Keratinocyte (primary cell): ENCODE measurements around the gene SNTG2. TPM values are rescaled to one million over a fixed set of nuclear protein-coding genes. Genes with fewer than 3 reads are reported as not detected.
"Not testable (repeated sequence)": the region's sequence is repeated elsewhere in the genome, so short reads cannot be mapped to it uniquely, and the experiment has no call there.

Experiments
- DNase-seq: peaks from one replicate; pipeline ENCODE4 v3.0.0-alpha.2; 2011; ENCODE audit warnings: low read depth, missing footprints, low spot score
- FAIRE-seq: peaks from 2 replicates; lab custom pipeline; 2011; peaks lifted over from hg19 to GRCh38; lab: Jason Lieb, UNC
- H2AFZ ChIP-seq: 2 replicates; pipeline ENCODE4 v1.6.0; 2012; ENCODE audit warnings: low read length, control low read depth, inconsistent platforms; ENCODE audit not compliant: control insufficient read depth
- H3K27ac ChIP-seq: 2 replicates; pipeline ENCODE4 v1.5.1; 2011; ENCODE audit warnings: low read length; ENCODE audit not compliant: control insufficient read depth, insufficient read depth
- H3K27me3 ChIP-seq: 3 replicates; pipeline ENCODE4 v1.6.0; 2011; ENCODE audit warnings: low read length; ENCODE audit not compliant: control insufficient read depth, insufficient read depth; ENCODE audit errors: extremely low read depth
- H3K36me3 ChIP-seq, 2 experiments: 2 replicates in 1 of 2; 3 replicates in 1 of 2; pipeline ENCODE4 v1.5.1; 2011; ENCODE audit warnings: low read length in 2 of 2, mild to moderate bottlenecking in 1 of 2; ENCODE audit not compliant: control insufficient read depth in 2 of 2, insufficient read depth in 2 of 2; ENCODE audit errors: extremely low read depth in 1 of 2
- H3K4me1 ChIP-seq: 3 replicates; pipeline ENCODE4 v1.5.1; 2011; ENCODE audit warnings: low read length; ENCODE audit not compliant: control insufficient read depth, insufficient read depth; ENCODE audit errors: extremely low read depth
- H3K4me2 ChIP-seq: 3 replicates; pipeline ENCODE4 v1.6.0; 2011; ENCODE audit warnings: low read depth, low read length; ENCODE audit not compliant: control insufficient read depth, insufficient read depth; ENCODE audit errors: extremely low read depth
- H3K4me3 ChIP-seq, 3 experiments: fragments of 200-600 bp in 1 of 3; sonication (generic) in 1 of 3; 2 replicates in 2 of 3; 3 replicates in 1 of 3; pipeline ENCODE4 v1.5.1; 2011 to 2016; ENCODE audit warnings: low read length in 3 of 3, mild to moderate bottlenecking in 3 of 3, control low read depth in 2 of 3, inconsistent platforms in 1 of 3, low read depth in 1 of 3, mixed read lengths in 1 of 3, mixed run types in 1 of 3, moderate library complexity in 1 of 3; ENCODE audit not compliant: control insufficient read depth in 2 of 3, insufficient read depth in 2 of 3; ENCODE audit errors: extremely low read depth in 1 of 3
- H3K79me2 ChIP-seq: 2 replicates; pipeline ENCODE4 v1.6.0; 2012; ENCODE audit warnings: low read length; ENCODE audit not compliant: control insufficient read depth, insufficient read depth
- H3K9ac ChIP-seq: 3 replicates; pipeline ENCODE4 v1.6.0; 2011; ENCODE audit warnings: low read length; ENCODE audit not compliant: control insufficient read depth, insufficient read depth; ENCODE audit errors: extremely low read depth
- H3K9me1 ChIP-seq: 3 replicates; pipeline ENCODE4 v1.6.0; 2011; ENCODE audit warnings: low read length; ENCODE audit not compliant: control insufficient read depth, insufficient read depth; ENCODE audit errors: extremely low read depth
- H3K9me3 ChIP-seq: 2 replicates; pipeline ENCODE4 v1.5.1; 2012; ENCODE audit warnings: low read depth, low read length; ENCODE audit not compliant: control insufficient read depth
- H4K20me1 ChIP-seq: 3 replicates; pipeline ENCODE4 v1.6.0; 2011; ENCODE audit warnings: low read length; ENCODE audit not compliant: control insufficient read depth, insufficient read depth; ENCODE audit errors: extremely low read depth
- EZH2 ChIP-seq: IDR thresholded peaks from one replicate; pipeline ENCODE4 v1.6.1; 2012; ENCODE audit warnings: inconsistent platforms, mild to moderate bottlenecking, low read length, moderate library complexity
- dilution Hi-C: fragments of 300-500 bp; cut with MboI; formaldehyde crosslinking; loops from one replicate; pipeline ENCODE4 v1.7.0; 2020; ENCODE audit warnings: low sequenced_read_pairs; ENCODE audit not compliant: extremely low pct_ligation_motif_present
- polyA plus RNA-seq, 5 experiments: library from polyadenylated mRNA; depleted of rRNA in 3 of 5; stranded (reverse) in 3 of 5; stranded (forward) in 1 of 5; unstranded in 1 of 5; fragments of >200 nt; gene quantifications; 1 replicate in 1 of 5; 2 replicates in 3 of 5; 3 replicates in 1 of 5; pipeline versions ENCODE4 v1.2.1 to v1.2.3, GENCODE V29; 2011 to 2012; ENCODE audit warnings: missing spikeins in 2 of 5, low read depth in 1 of 5, low replicate concordance in 1 of 5
- TF ChIP-seq, protein P1 (sequence below), 3 experiments: IDR thresholded peaks in 1 of 3; conservative IDR thresholded peaks in 1 of 3; optimal IDR thresholded peaks in 1 of 3; 2 replicates in 2 of 3; 3 replicates in 1 of 3; pipeline versions ENCODE3 to v1.5.1; 2011; ENCODE audit warnings: low read length in 3 of 3, mild to moderate bottlenecking in 3 of 3, moderate library complexity in 2 of 3, control low read depth in 1 of 3, inconsistent platforms in 1 of 3; ENCODE audit not compliant: insufficient read depth in 2 of 3; ENCODE audit errors: extremely low read depth in 1 of 3

Gene SNTG2
- polyA plus RNA-seq, 1 donor (not counting 4 experiments of a cell fraction or from before 2014, with no cell fraction given) = not detected

DNA sequence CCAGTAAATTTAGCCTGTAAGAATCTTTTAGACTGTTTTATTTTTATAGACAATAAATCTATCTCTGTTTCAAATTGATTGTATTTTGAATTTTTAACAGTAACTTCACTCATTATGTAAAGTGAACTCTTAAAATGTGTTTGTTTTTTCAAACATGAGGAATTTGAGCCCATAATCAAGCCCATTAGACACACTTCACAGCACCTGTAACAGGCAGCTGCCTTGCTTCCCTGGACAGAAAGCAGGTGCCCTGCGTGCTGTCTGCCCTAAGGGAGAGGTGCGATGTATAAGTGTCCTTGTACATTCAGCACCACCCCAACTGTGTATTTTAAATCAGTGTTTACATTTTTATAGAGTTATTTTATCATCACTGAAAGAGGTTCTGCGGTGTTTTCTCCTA is 276.1 kb downstream of the SNTG2 start:
- Histone ChIP-seq H3K4me2 (no peak overlapping the region), H3K9me1 (no peaks in the 10 kb centered on the region), H4K20me1 (no peaks in the 10 kb centered on the region), H3K27ac (no peak overlapping the region), H3K9ac (no peak overlapping the region), H3K4me3 (no peak overlapping the region), H3K79me2 (no peaks in the 10 kb centered on the region), H2AFZ (no peak overlapping the region), H3K27me3 (no peaks in the 10 kb centered on the region), H3K4me1 (no peaks in the 10 kb centered on the region), H3K36me3 (no peaks in the 10 kb centered on the region), H3K9me3 (peaks cover 8% of the 10 kb centered on the region)
- dilution Hi-C loops = no loop called here
- DNase-seq = no peak
- no peak for FAIRE-seq
- TF ChIP-seq, protein P1, sequence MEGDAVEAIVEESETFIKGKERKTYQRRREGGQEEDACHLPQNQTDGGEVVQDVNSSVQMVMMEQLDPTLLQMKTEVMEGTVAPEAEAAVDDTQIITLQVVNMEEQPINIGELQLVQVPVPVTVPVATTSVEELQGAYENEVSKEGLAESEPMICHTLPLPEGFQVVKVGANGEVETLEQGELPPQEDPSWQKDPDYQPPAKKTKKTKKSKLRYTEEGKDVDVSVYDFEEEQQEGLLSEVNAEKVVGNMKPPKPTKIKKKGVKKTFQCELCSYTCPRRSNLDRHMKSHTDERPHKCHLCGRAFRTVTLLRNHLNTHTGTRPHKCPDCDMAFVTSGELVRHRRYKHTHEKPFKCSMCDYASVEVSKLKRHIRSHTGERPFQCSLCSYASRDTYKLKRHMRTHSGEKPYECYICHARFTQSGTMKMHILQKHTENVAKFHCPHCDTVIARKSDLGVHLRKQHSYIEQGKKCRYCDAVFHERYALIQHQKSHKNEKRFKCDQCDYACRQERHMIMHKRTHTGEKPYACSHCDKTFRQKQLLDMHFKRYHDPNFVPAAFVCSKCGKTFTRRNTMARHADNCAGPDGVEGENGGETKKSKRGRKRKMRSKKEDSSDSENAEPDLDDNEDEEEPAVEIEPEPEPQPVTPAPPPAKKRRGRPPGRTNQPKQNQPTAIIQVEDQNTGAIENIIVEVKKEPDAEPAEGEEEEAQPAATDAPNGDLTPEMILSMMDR (optimal IDR thresholded peaks at IDR 0.05 in 1 of 3, IDR thresholded peaks at IDR 0.05 in 1 of 3, conservative IDR thresholded peaks at IDR 0.05 in 1 of 3; ENCODE audit: extremely low read depth in 1 of 3, insufficient read depth in 2 of 3, low read length in 3 of 3) = no peak
- TF ChIP-seq EZH2 = no peak

GRCh38 chr2:1227274-1227900 is 276.7 kb downstream of the SNTG2 start:
- dilution Hi-C loops = no loop called here
- H3K79me2 ChIP-seq = no peaks in the 10 kb centered on the region
- DNase-seq = no peak
- H4K20me1 ChIP-seq = no peaks in the 10 kb centered on the region
- no peak overlapping the region for H3K4me3 ChIP-seq
- H2AFZ ChIP-seq = no peak overlapping the region
- no peaks in the 10 kb centered on the region for H3K27me3 ChIP-seq
- no peak for FAIRE-seq
- no peaks in the 10 kb centered on the region for H3K4me1 ChIP-seq
- no peaks in the 10 kb centered on the region for H3K9me1 ChIP-seq
- no peak overlapping the region for H3K9ac ChIP-seq
- H3K4me2 ChIP-seq = no peak overlapping the region
- H3K36me3 ChIP-seq = no peaks in the 10 kb centered on the region
- peaks cover 8% of the 10 kb centered on the region for H3K9me3 ChIP-seq
- H3K27ac ChIP-seq = no peak overlapping the region
- TF ChIP-seq, protein P1 (optimal IDR thresholded peaks at IDR 0.05 in 1 of 3, IDR thresholded peaks at IDR 0.05 in 1 of 3, conservative IDR thresholded peaks at IDR 0.05 in 1 of 3; ENCODE audit: extremely low read depth in 1 of 3, insufficient read depth in 2 of 3, low read length in 3 of 3) = no peak
- no peak for TF ChIP-seq EZH2

DNA sequence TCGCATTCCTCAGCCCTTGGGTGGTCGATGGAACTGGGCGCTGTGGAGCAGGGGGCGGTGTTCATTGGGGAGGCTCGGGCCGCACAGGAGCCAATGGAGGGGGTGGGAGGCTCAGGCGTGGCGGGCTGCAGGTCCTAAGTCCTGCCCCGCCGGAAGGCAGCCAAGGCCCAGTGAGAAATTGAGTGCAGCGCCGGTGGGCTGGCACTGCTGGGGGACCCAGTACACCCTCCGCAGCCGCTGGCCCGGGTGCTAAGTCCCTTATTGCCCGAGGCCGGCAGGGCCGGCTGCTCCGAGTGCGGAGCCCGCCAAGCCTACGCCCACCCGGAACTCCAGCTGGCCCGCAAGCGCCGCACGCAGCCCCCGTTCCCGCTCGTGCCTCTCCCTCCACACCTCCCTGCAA is 278.9 kb downstream of the SNTG2 start:
- H3K9me3 ChIP-seq, dilution Hi-C loops, H3K9me1 ChIP-seq, H3K36me3 ChIP-seq, H3K4me2 ChIP-seq, H3K9ac ChIP-seq, H3K27ac ChIP-seq, H2AFZ ChIP-seq, H3K4me1 ChIP-seq, H3K27me3 ChIP-seq, DNase-seq, H3K4me3 ChIP-seq, FAIRE-seq, H4K20me1 ChIP-seq, H3K79me2 ChIP-seq: not testable (repeated sequence)
